Loucy (cell line): ENCODE data around the gene EGFL7.

Experiments
- H2AFZ ChIP-seq: fragments of 200-600 bp; sonication (generic); 2 replicates; pipeline ENCODE4 v1.6.0; 2016; ENCODE audit warnings: antibody characterized with exemption, mild to moderate bottlenecking, low read length, moderate library complexity
- H3F3A ChIP-seq: fragments of 200-600 bp; 2 replicates; pipeline ENCODE4 v1.6.0; 2016; ENCODE audit warnings: antibody characterized with exemption, low read depth, mild to moderate bottlenecking
- H3K27me3 ChIP-seq: fragments of 200-600 bp; sonication (generic); 2 replicates; pipeline ENCODE4 v1.6.1; 2014; ENCODE audit warnings: low read length, mild to moderate bottlenecking; ENCODE audit not compliant: insufficient read depth, poor library complexity, severe bottlenecking
- H3K36me3 ChIP-seq: fragments of 200-600 bp; sonication (generic); 2 replicates; pipeline ENCODE4 v1.6.1; 2016; ENCODE audit warnings: low read length; ENCODE audit not compliant: insufficient read depth
- H3K4me1 ChIP-seq: fragments of 200-600 bp; sonication (generic); 2 replicates; pipeline ENCODE4 v1.5.1; 2014; ENCODE audit warnings: low read length, mild to moderate bottlenecking; ENCODE audit not compliant: insufficient read depth, poor library complexity, severe bottlenecking
- H3K4me2 ChIP-seq: fragments of 200-600 bp; sonication (generic); 2 replicates; pipeline ENCODE4 v1.6.0; 2014; ENCODE audit warnings: antibody characterized with exemption, low read length, low read depth, mild to moderate bottlenecking; ENCODE audit not compliant: poor library complexity, severe bottlenecking
- H3K4me3 ChIP-seq: fragments of 200-600 bp; sonication (generic); 2 replicates; pipeline ENCODE4 v1.5.1; 2014; ENCODE audit warnings: low read length, mild to moderate bottlenecking, mixed read lengths; ENCODE audit not compliant: poor library complexity, severe bottlenecking
- H3K79me2 ChIP-seq: fragments of 200-600 bp; sonication (generic); 2 replicates; pipeline ENCODE4 v1.6.1; 2014; ENCODE audit warnings: low read length; ENCODE audit not compliant: insufficient read depth
- H3K9ac ChIP-seq: fragments of 200-600 bp; sonication (generic); 2 replicates; pipeline ENCODE4 v1.6.0; 2014; ENCODE audit warnings: mild to moderate bottlenecking, low read depth, low read length, moderate library complexity; ENCODE audit not compliant: poor library complexity, severe bottlenecking
- H3K9me2 ChIP-seq: fragments of 200-600 bp; sonication (generic); replicated peaks from 2 replicates; pipeline ENCODE4 v1.6.1; 2016; ENCODE audit warnings: low read depth, low read length, mixed read lengths
- H3K9me3 ChIP-seq: fragments of 200-600 bp; sonication (generic); 2 replicates; pipeline ENCODE4 v1.6.1; 2014; ENCODE audit warnings: mild to moderate bottlenecking, antibody characterized with exemption, low read length, low read depth; ENCODE audit not compliant: insufficient read depth
- H4K20me1 ChIP-seq: fragments of 200-600 bp; sonication (generic); 2 replicates; pipeline ENCODE4 v1.6.0; 2014; ENCODE audit warnings: antibody characterized with exemption, low read length, mild to moderate bottlenecking; ENCODE audit not compliant: insufficient read depth, poor library complexity, severe bottlenecking
- EZH2phosphoT487 ChIP-seq: fragments of 200-600 bp; IDR thresholded peaks from 2 replicates; pipeline ENCODE4 v1.6.1; 2018; ENCODE audit warnings: antibody characterized with exemption, mild to moderate bottlenecking, moderate library complexity, borderline replicate concordance

The EGFL7 gene

DNA sequence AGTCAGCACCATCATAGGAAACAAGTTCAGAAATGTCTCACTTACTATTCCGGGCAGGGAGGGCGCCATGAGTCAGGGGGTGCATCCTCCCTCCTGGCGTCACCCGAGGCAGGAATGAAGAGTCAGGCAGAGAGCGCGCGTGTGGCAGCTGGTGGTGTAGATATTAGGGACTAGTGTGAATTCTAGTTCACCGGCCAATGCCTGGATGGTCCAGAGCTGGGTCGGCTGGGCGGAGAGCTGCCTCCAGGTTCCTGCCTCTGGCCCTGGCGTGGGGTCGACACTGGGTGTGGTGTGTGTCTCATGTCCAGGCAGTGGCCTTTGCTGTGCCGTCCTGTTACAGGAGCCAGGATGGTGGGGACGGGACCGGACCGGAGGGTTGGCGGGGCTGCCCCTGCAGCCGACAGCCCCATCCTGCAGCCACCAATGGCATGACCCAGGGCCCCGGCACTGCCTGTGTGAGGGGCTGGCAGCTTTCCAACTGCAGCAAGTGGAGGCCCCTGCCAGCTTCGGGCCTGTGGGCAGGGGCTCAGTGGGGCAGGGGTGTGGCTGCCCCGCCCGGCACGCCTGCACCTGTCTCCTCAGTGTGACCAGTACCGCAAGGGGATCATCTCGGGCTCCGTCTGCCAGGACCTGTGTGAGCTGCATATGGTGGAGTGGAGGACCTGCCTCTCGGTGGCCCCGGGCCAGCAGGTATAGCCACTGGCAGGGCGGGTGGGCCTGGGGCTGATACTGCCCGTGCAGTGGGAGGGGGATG is 58.8 kb downstream of the EGFL7 start:
- Histone ChIP-seq H4K20me1 (peaks cover 30% of the 10 kb centered on the region), H3K9me2 (no peaks in the 10 kb centered on the region)

More for the DNA sequence above, 58.8 kb downstream of the EGFL7 start:
- Histone ChIP-seq H3K9ac (no peak overlapping the region), H3K27me3 (no peaks in the 10 kb centered on the region), H3K4me2 (no peak overlapping the region), H3K36me3 (peaks cover 31% of the 10 kb centered on the region; the same call in 1 of the 2 replicates), H3K79me2 (peaks cover 31% of the 10 kb centered on the region), H3K4me3 (no peak overlapping the region), H3F3A (no peaks in the 10 kb centered on the region), H3K9me3 (no peaks in the 10 kb centered on the region), H3K4me1 (peaks cover 10% of the 10 kb centered on the region), H2AFZ (no peak overlapping the region)
- no peak for TF ChIP-seq EZH2phosphoT487
